IMR-90 (cell line): Measurements from ENCODE around the gene DUOX1. TPM values are rescaled to one million over a fixed set of nuclear protein-coding genes. Genes with fewer than 3 reads are reported as not detected.

ENCODE experiments used
- ATAC-seq: fragments of 200-7000 bp; cut with Tn5 transposase; 2 replicates; pipeline ENCODE4 v1.9.1; 2020; ENCODE audit warnings: low read depth, mild to moderate bottlenecking, moderate library complexity
- BruUV-seq: library from RNA; stranded (reverse); fragments of 400-500 nt; replicated peaks from 2 replicates; lab custom pipeline; 2021; lab: Mats Ljungman, UMichigan
- CTCF ChIA-PET: fragments of 300-600 bp; formaldehyde crosslinking; extraction: SDS; loops from one replicate; lab custom pipeline; 2021; ENCODE audit warnings: antibody characterized with exemption; lab: Yijun Ruan, JAX
- POLR2A ChIA-PET: fragments of 300-600 bp; sonication (Branson Sonifier 250); formaldehyde crosslinking; loops from one replicate; lab custom pipeline; 2022; ENCODE audit warnings: antibody characterized with exemption; ENCODE audit not compliant: unreplicated experiment; lab: Charles Lee
- DNase-seq: peaks from one replicate; pipeline ENCODE4 v3.0.0; 2013
- H2AFZ ChIP-seq: replicated peaks from 2 replicates; pipeline ENCODE3; 2013; ENCODE audit warnings: low read length, mild to moderate bottlenecking; ENCODE audit not compliant: poor library complexity
- H2AK5ac ChIP-seq: 2 replicates; pipeline ENCODE4 v1.6.1; 2013; ENCODE audit warnings: low read depth, low read length, inconsistent platforms
- H2AK9ac ChIP-seq: replicated peaks from 2 replicates; pipeline ENCODE3; 2013; ENCODE audit warnings: mild to moderate bottlenecking, low read depth, low read length, moderate library complexity; ENCODE audit not compliant: poor library complexity
- H2BK120ac ChIP-seq: 2 replicates; pipeline ENCODE4 v1.6.1; 2013; ENCODE audit warnings: low read depth, low read length, inconsistent platforms
- H2BK15ac ChIP-seq: 3 replicates; pipeline ENCODE4 v1.6.1; 2013; ENCODE audit warnings: low read depth, low read length, inconsistent platforms
- H2BK20ac ChIP-seq: 2 replicates; pipeline ENCODE4 v1.6.1; 2013; ENCODE audit warnings: low read depth, mild to moderate bottlenecking, inconsistent platforms, low read length, moderate library complexity
- H2BK5ac ChIP-seq: 2 replicates; pipeline ENCODE4 v1.6.1; 2013; ENCODE audit warnings: mild to moderate bottlenecking, low read depth, low read length, inconsistent platforms; ENCODE audit not compliant: poor library complexity, severe bottlenecking
- H3K14ac ChIP-seq: replicated peaks from 2 replicates; pipeline ENCODE4 v1.6.1; 2013; ENCODE audit warnings: low read depth, low read length, inconsistent platforms
- H3K18ac ChIP-seq: 2 replicates; pipeline ENCODE4 v1.6.1; 2013; ENCODE audit warnings: low read depth, low read length, control low read depth
- H3K23ac ChIP-seq: 2 replicates; pipeline ENCODE4 v1.6.1; 2013; ENCODE audit warnings: low read depth, low read length, inconsistent platforms
- H3K27ac ChIP-seq: 2 replicates; pipeline ENCODE4 v1.5.1; 2013; ENCODE audit warnings: mild to moderate bottlenecking, control low read depth, low read length; ENCODE audit not compliant: insufficient read depth
- H3K27me3 ChIP-seq: 2 replicates; pipeline ENCODE4 v1.6.1; 2013; ENCODE audit warnings: low read length; ENCODE audit not compliant: control insufficient read depth, insufficient read depth
- H3K36me3 ChIP-seq: 2 replicates; pipeline ENCODE4 v1.6.1; 2013; ENCODE audit warnings: low read length, mixed read lengths; ENCODE audit not compliant: control insufficient read depth, insufficient read depth
- H3K4ac ChIP-seq: 2 replicates; pipeline ENCODE4 v1.6.1; 2013; ENCODE audit warnings: low read depth, low read length, inconsistent platforms
- H3K4me1 ChIP-seq: 2 replicates; pipeline ENCODE4 v1.6.1; 2013; ENCODE audit warnings: low read length, mixed read lengths; ENCODE audit not compliant: control insufficient read depth, insufficient read depth
- H3K4me2 ChIP-seq: 2 replicates; pipeline ENCODE4 v1.6.1; 2013; ENCODE audit warnings: low read depth, mild to moderate bottlenecking, control low read depth, low read length, moderate library complexity
- H3K4me3 ChIP-seq: 2 replicates; pipeline ENCODE4 v1.5.1; 2013; ENCODE audit warnings: low read depth, mild to moderate bottlenecking, control low read depth, low read length, moderate library complexity; ENCODE audit not compliant: insufficient read depth
- H3K56ac ChIP-seq: 2 replicates; pipeline ENCODE4 v1.6.1; 2013; ENCODE audit warnings: low read length, inconsistent platforms; ENCODE audit not compliant: insufficient read depth; ENCODE audit errors: extremely low read depth
- H3K79me1 ChIP-seq, 2 experiments: 2 replicates each; pipeline ENCODE4 v1.6.1; 2013; ENCODE audit warnings: low read length in 2 of 2, inconsistent platforms in 1 of 2, low read depth in 1 of 2
- H3K9ac ChIP-seq: 2 replicates; pipeline ENCODE4 v1.6.1; 2013; ENCODE audit warnings: low read depth, low read length, control low read depth
- H3K9me1 ChIP-seq: 2 replicates; pipeline ENCODE4 v1.6.1; 2013; ENCODE audit warnings: low read length, inconsistent platforms; ENCODE audit not compliant: insufficient read depth
- H3K9me3 ChIP-seq: 2 replicates; pipeline ENCODE4 v1.6.1; 2013; ENCODE audit warnings: low read length; ENCODE audit not compliant: control insufficient read depth, insufficient read depth
- H4K20me1 ChIP-seq: 2 replicates; pipeline ENCODE4 v1.6.1; 2013; ENCODE audit warnings: low read length, inconsistent platforms; ENCODE audit not compliant: insufficient read depth
- H4K5ac ChIP-seq: 2 replicates; pipeline ENCODE4 v1.6.1; 2013; ENCODE audit warnings: mild to moderate bottlenecking, low read depth, low read length, control low read depth
- H4K8ac ChIP-seq, 2 experiments: 2 replicates each; pipeline ENCODE4 v1.6.1; 2013; ENCODE audit warnings: low read depth in 2 of 2, low read length in 2 of 2, control low read depth in 1 of 2, inconsistent platforms in 1 of 2
- H4K91ac ChIP-seq: 2 replicates; pipeline ENCODE4 v1.6.1; 2013; ENCODE audit warnings: low read depth, low read length, inconsistent platforms; ENCODE audit not compliant: insufficient read depth
- BHLHE40 ChIP-seq: fragments of 150-350 bp; IDR thresholded peaks from 2 replicates; pipeline ENCODE4 v1.6.1; 2016; ENCODE audit warnings: mild to moderate bottlenecking, low read depth, low read length
- CEBPB ChIP-seq: IDR thresholded peaks from 2 replicates; pipeline ENCODE4 v1.6.1; 2012; ENCODE audit warnings: low read depth, low read length, improper control_type of control experiment
- CHD1 ChIP-seq: IDR thresholded peaks from 2 replicates; pipeline ENCODE4 v1.6.1; 2012; ENCODE audit warnings: low read depth, low read length, improper control_type of control experiment
- CTCF ChIP-seq: conservative IDR thresholded peaks from 2 replicates; pipeline ENCODE4 v1.5.1; 2012; ENCODE audit warnings: mild to moderate bottlenecking, low read depth, low read length, improper control_type of control experiment
- FOS ChIP-seq: fragments of 150-350 bp; IDR thresholded peaks from 2 replicates; pipeline ENCODE4 v1.6.1; 2016; ENCODE audit warnings: low read depth, low read length
- MAFK ChIP-seq: IDR thresholded peaks from 2 replicates; pipeline ENCODE4 v1.6.1; 2012; ENCODE audit warnings: low read depth, low read length, improper control_type of control experiment
- MAZ ChIP-seq: IDR thresholded peaks from 2 replicates; pipeline ENCODE4 v1.6.1; 2012; ENCODE audit warnings: low read depth, mild to moderate bottlenecking, low read length, improper control_type of control experiment, moderate library complexity, borderline replicate concordance
- MXI1 ChIP-seq: IDR thresholded peaks from 2 replicates; pipeline ENCODE4 v1.6.1; 2012; ENCODE audit warnings: low read depth, mild to moderate bottlenecking, low read length, moderate library complexity, borderline replicate concordance
- NFE2L2 ChIP-seq: fragments of 150-350 bp; IDR thresholded peaks from 2 replicates; pipeline ENCODE4 v1.6.1; 2016; ENCODE audit warnings: low read depth, mild to moderate bottlenecking, low read length
- POLR2A ChIP-seq: IDR thresholded peaks from 2 replicates; pipeline ENCODE4 v1.6.1; 2012; ENCODE audit warnings: mild to moderate bottlenecking, low read depth, low read length
- RAD21 ChIP-seq: IDR thresholded peaks from 2 replicates; pipeline ENCODE4 v1.6.1; 2012; ENCODE audit warnings: low read length, improper control_type of control experiment
- RCOR1 ChIP-seq: IDR thresholded peaks from 2 replicates; pipeline ENCODE4 v1.6.1; 2012; ENCODE audit warnings: mild to moderate bottlenecking, low read length, improper control_type of control experiment; ENCODE audit not compliant: insufficient replicate concordance
- RFX5 ChIP-seq: IDR thresholded peaks from 2 replicates; pipeline ENCODE4 v1.8.0; 2012; ENCODE audit warnings: low read depth, mild to moderate bottlenecking, low read length, moderate library complexity
- SMC3 ChIP-seq: fragments of 150-350 bp; IDR thresholded peaks from 2 replicates; pipeline ENCODE4 v1.6.1; 2016; ENCODE audit warnings: low read depth, mild to moderate bottlenecking, antibody characterized with exemption, low read length, moderate library complexity
- USF2 ChIP-seq: fragments of 150-350 bp; IDR thresholded peaks from 2 replicates; pipeline ENCODE4 v1.6.1; 2017; ENCODE audit warnings: mild to moderate bottlenecking, antibody characterized with exemption, low read length, low read depth
- WGBS, 2 experiments: methylation state at CpG; one replicate each; pipeline versions ENCODE4 v1.1.5 to v1.1.7; 2013; ENCODE audit warnings: missing lambda C conversion rate in 2 of 2; ENCODE audit not compliant: insufficient read length in 1 of 2; ENCODE audit errors: extremely low coverage in 2 of 2; 5-methylcytosine and 5-hydroxymethylcytosine counted together
- dilution Hi-C: fragments of 300-500 bp; cut with HindIII; formaldehyde crosslinking; loops from one replicate; pipeline ENCODE4 v1.14.3; 2018; ENCODE audit warnings: low sequenced_read_pairs; ENCODE audit not compliant: unreplicated experiment
- in situ Hi-C: fragments of 300-500 bp; cut with MboI; formaldehyde crosslinking; loops from 3 replicates; pipeline ENCODE4 v1.14.3; 2019; ENCODE audit warnings: low sequenced_read_pairs, inconsistent platforms, mixed read lengths
- intact Hi-C: fragments of 100-400 bp; cut with micrococcal nuclease; formaldehyde crosslinking; loops from 2 replicates; pipeline ENCODE4 v1.10.0; 2022
- polyA plus RNA-seq, 3 experiments: library from polyadenylated mRNA; depleted of rRNA; stranded (reverse); fragments of >200 nt; gene quantifications; 2 replicates each; pipeline ENCODE4 v1.2.3, GENCODE V29; 2012; ENCODE audit warnings: low replicate concordance in 1 of 3
- total RNA-seq: library from RNA; depleted of rRNA; stranded (reverse); fragments of >200 nt; gene quantifications from 2 replicates; pipeline ENCODE4 v1.2.3, GENCODE V29; 2012
- TF ChIP-seq, protein P1 (sequence below): fragments of 150-350 bp; IDR thresholded peaks from 2 replicates; pipeline ENCODE4 v1.6.1; 2016; ENCODE audit warnings: low read depth, mild to moderate bottlenecking, low read length, moderate library complexity, borderline replicate concordance

DUOX1 gene
- total and polyA plus RNA-seq, 2 of the 4 experiments (the other 2 are of a cell fraction), result not detected

DNA sequence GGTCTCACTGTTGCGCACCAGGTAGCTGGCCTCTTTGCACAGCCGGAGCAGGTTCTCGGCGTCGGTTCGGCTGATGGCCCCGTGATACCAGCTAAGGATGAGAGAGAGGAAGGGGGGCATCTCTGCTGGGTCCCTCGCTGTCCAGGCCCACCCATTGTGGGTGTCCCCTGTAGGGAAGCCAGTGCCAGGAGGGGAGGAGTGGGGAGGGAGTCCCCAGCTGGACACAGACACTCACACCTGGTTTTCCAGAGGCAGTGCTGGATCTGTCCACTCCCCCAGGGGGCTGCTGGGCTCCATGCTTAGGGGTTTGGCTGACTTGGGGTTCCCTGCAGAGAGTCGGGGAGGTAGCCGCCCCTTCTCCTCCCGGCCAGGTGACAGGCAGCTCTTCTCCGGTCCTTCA is 42.1 kb downstream of the DUOX1 start:
- no peaks in the 10 kb centered on the region for H3K27me3 ChIP-seq
- no peak overlapping the region for H3K4ac ChIP-seq
- ATAC-seq (no peak), DNase-seq (no peak)
- no peak overlapping the region for H3K56ac ChIP-seq
- no peak overlapping the region for H2BK20ac ChIP-seq
- no peak overlapping the region for H2BK5ac ChIP-seq
- H2AK9ac ChIP-seq, result peak overlapping the region; percentile 32
- no peak overlapping the region for H3K14ac ChIP-seq
- ChIA-PET CTCF (no interaction called here), POLR2A (no interaction called here)
- H4K91ac ChIP-seq, result no peak overlapping the region
- H3K4me2 ChIP-seq, result no peak overlapping the region
- no peak overlapping the region for H3K4me3 ChIP-seq
- no peaks in the 10 kb centered on the region; the same call in 1 of the 2 replicates for H4K20me1 ChIP-seq
- intact Hi-C loops (no loop called here), dilution Hi-C loops (no loop called here), in situ Hi-C loops (no loop called here)
- H2AFZ ChIP-seq, result no peak overlapping the region
- H3K36me3 ChIP-seq, result peaks cover 8% of the 10 kb centered on the region
- TF ChIP-seq, protein P1, sequence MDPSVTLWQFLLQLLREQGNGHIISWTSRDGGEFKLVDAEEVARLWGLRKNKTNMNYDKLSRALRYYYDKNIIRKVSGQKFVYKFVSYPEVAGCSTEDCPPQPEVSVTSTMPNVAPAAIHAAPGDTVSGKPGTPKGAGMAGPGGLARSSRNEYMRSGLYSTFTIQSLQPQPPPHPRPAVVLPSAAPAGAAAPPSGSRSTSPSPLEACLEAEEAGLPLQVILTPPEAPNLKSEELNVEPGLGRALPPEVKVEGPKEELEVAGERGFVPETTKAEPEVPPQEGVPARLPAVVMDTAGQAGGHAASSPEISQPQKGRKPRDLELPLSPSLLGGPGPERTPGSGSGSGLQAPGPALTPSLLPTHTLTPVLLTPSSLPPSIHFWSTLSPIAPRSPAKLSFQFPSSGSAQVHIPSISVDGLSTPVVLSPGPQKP, result no peak
- no peak for TF ChIP-seq MAZ
- no peak for TF ChIP-seq RAD21
- TF ChIP-seq POLR2A, result no peak
- no peak for TF ChIP-seq FOS
- no peak for TF ChIP-seq SMC3
- no peak for TF ChIP-seq MXI1
- no peak for TF ChIP-seq RCOR1
- no peak for TF ChIP-seq RFX5
- no peak for TF ChIP-seq USF2
- no peak for TF ChIP-seq CEBPB
- TF ChIP-seq CTCF, result no peak
- TF ChIP-seq CHD1, result no peak
- TF ChIP-seq NFE2L2, result no peak
- TF ChIP-seq BHLHE40, result no peak
- no peak for TF ChIP-seq MAFK
- no peak overlapping the region for H3K23ac ChIP-seq
- no peak overlapping the region for H3K9ac ChIP-seq
- no peak overlapping the region for H2BK15ac ChIP-seq
- H4K8ac ChIP-seq, result no peak overlapping the region
- 93% methylated on average over 3 of the region's 12 CpGs; no CpG with 5 or more reads in 1 of the 2 experiments for WGBS, 2 experiments
- H2BK120ac ChIP-seq, result no peak overlapping the region
- no peaks in the 10 kb centered on the region for H3K4me1 ChIP-seq
- H3K9me1 ChIP-seq, result peaks cover 6% of the 10 kb centered on the region
- BruUV-seq, result no TSS peak
- H3K27ac ChIP-seq, result no peak overlapping the region
- no peaks in the 10 kb centered on the region for H3K79me1 ChIP-seq
- H2AK5ac ChIP-seq, result no peak overlapping the region
- H3K9me3 ChIP-seq, result no peaks in the 10 kb centered on the region
- H3K18ac ChIP-seq, result no peak overlapping the region
- no peak overlapping the region for H4K5ac ChIP-seq
